Mesenteric fat pad (tissue), 1 donor: ENCODE measurements around the gene MOB3A. TPM values are rescaled to one million over a fixed set of nuclear protein-coding genes. Genes with fewer than 3 reads are reported as not detected.
A peak's percentile ranks its signal among the peaks of the same experiment; 100 is the strongest.

Experiments used
- DNase-seq: peaks from one replicate; pipeline ENCODE4 v3.0.0-alpha.2; 2020; ENCODE audit warnings: low spot score
- total RNA-seq: library from RNA; stranded (reverse); fragmentation: NEBNext Ultra II Directional; extraction: Animal tissue kit (Norgen Biotek cat#: 25700); gene quantifications from one replicate; pipeline ENCODE4 v1.2.1, GENCODE V29; 2021
- donor health status: DM: yes; HTN: yes; CAD: no.

Gene MOB3A
- total RNA-seq, 1 donor from 2014 or later = 79.4 TPM

DNA sequence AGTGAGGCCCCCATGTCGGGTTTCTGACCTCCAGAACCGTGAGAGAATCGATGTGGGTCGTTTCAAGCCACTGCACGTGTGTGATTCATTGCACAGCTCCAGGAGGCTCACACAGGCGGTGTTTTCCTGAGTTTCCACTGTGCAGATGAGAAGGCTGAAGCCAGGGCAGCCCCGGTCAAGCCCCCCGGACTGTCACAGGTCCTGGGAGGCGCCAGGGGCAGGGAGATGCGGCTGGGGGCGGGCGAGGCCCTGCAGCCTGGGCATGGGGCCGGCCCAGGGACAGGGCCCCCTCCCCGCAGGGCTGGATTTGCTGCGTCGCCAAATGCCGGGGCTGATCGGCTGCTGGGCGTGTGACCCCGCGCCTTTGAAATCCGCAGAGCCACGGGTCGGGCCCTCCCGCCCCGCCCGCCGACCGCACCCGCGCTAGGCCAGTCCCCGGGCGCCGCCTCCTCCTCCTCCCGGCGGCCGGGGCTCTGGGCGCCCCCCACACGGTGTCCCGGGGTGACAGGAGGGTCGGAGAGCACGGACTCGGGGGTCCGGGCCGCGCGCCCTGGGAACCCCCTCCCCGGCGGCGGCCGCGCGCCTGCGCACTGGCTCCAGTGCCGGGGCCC, 35.1 kb downstream of the MOB3A start:
- no peak for DNase-seq

DNA sequence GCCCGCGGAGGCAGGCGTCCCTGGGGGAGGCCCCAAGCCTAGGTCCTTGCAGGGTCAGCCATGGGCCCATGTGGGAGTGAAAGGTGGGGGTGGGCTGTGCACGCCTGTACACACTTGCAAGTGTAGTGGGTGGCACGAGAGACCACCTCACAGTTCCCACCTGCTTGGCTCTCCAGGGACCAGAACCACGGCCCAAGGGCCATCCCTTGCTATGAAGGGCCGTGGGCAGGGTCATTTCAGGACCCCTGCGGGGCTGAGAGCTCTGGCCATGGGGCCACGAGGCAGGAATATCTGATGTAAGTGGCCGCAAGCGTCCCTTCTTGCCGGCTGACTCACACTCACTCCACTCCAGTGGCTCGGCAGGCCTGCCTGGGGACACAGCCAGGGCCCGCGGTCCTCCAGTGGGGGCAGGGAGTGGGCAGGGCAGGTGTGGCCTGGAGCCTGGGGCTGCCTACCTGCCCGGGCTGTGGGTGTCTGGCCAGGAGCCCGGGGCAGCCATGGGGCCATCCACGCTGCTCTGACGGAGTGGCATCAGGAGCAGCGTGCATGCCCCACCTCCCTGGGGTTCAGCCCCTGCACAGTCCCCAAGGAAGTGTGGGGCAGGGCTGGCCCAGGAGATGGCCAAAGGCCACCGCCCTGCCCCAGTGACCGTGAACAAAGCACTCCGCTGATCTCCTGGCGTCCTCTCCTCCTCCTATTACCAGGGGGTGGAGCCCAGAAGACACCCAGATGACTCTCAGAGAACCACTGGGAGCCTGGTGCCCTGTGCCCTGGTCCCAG, 36.5 kb downstream of the MOB3A start:
- DNase-seq = no peak

DNA sequence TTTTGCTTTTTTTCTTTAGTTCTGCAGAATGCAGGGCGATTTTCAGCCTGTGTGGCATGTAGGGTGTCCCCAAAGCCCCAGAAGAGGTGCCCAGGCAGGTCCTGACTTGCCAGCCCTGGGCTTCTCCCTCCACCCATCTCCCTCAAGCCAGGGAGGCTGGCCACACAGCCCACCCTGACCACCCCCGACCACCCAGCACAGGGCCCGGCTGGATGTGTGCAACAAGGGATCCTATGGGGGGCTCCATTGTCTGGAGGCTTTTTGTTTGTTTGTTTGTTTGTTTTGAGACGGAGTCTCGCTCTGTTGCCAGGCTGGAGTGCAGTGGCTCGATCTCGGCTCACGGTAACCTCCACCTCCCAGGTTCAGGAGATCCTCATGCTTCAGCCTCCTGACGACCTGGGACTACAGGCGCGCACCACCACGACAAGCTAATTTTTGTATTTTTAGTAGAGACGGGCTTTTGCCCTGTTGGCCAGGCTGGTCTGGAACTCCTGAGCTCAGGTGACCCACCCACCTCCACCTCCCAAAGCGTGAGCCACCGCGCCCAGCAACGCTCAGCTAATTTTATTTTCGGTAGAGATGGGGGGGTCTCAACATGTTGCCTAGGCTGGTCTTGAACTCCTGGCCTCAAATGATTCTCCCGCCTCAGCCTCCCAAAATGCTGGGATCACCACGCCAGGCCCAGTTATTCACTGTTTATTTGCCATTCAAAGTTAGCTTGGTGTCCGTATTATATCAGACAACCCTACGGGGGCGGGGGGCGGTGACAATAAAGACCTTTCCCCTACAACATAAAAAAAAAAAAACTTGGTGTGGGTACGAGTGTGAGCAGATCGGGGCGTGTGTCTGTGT, 37.3 kb downstream of the MOB3A start:
- no peak for DNase-seq

DNA sequence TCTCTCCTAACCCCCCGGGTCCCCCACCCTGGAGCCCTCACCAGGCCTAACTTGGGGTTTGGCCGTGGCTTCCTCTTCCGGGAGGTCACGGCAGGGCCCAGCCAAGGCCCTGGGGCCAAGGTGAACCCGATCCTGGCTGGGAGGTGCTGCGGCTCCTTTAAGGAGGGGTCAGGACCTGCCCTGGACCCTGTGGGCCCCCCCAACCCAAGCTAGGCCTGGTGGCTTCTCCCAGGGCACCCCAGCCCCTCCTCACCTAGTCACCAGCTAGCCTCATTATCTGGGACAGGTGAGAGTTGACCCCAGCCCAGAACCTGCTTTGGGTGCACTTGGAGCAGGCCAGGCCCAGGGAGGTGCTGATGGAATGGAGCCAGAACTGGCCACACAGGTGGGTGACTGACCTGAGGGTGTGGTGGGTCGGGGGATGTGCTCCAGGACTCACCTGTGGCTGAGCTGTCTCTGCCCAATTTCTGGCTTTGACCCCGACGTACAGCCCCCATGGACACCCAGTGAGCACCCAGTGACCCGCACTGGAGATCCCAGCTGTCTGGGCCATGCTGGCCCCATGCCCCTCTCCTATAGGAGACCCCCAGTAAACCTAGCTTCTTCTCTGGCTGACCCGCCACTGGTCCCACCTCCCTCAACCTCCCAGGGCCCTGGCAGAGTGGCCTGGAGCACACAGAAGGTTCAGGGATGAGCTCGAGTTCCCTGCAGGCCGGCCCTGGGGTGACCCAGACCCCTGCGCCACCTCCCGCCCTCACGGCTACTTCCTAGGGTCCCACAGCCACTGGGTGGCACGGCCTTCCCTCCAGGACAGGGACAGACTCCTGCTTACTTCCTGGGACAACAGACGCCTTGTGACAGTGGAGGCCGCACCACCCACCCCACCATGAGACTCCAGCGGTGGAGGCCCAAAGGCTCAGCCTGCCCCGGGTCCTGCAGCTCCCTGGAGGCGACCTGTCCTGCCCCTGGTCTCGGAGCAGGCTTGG, 38.3 kb downstream of the MOB3A start:
- DNase-seq = no peak

DNA sequence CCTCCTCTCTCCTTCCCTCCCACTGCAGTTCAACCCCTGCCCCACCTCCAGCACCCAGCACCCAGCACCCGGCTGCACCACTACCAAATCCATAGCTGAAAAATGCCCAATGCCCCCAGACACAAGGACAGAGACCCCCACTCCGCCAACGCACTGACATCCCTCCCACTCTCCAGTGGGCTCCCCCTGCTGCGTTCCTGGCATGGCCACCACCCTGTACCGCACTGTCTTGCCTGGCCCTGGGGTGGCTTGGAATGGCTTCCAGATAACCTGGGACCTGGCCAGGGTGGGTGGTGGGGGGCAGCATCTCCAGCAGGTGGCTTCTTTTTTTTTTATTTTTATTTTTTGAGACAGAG, 39.3 kb downstream of the MOB3A start:
- DNase-seq = no peak

DNA sequence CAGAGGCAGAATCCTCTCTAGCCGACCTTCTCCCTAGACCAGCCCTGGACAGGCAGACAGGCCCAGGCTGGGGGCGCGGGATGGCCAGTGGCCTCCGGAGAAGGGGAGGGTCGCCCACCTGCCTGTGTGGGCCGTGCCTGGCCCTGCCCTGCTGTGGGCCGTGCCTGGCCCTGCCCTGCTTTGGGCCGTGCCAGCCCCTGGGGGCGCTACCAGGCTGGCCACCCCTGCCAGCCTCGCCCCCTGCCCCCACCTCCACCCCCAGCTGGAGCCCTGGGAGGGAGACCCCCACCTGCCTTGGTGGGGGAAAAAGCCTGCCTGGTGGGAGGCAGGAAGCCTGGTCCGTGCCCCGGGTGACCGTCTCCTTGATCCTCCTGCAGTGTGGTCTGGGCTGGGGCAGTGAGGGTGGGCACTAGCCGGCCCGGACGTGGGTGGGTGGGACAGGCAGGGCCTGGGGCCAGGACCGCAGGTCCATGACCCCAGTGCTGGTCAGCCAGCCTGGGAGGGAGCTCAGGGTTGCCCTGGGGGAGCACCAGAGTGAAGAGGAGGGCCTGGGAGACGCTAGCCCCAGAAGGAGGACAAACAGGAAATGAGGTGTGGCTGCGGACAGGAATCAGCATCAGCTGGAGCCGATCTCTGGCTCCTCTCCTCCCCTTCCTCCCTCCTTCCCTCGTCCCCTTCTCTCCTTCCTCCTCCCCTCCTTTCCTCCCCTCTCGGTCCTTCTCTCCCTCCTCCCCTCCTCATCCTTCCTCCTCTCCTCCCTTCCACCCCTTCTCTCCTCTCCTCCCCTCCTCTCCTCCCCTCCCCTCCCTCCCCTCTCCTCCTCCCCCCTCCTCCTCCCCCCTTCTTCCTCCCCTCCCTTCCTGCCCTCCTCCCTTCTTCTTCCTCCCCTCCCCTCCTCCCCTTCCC, 39.9 kb downstream of the MOB3A start:
- no peak for DNase-seq

DNA sequence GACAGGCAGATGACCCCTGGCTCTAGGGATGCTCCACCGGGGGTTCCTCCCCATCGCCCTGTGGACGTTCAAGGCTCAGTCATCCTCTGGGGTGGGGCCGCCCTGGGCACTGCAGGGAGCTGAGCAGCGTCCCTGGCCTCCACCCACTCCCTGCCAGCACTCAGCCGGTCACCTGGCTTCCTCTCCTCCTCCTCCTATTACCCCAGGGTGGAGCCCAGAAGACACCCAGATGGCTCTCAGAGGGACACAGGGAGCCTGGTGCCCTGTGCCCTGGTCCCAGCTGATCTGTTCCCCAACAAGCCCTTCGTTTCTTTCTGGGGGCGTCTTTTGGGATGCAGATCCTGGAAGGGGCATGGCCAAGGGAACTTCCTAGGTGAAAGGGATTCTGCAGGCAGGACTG, 41.4 kb downstream of the MOB3A start:
- no peak for DNase-seq

DNA sequence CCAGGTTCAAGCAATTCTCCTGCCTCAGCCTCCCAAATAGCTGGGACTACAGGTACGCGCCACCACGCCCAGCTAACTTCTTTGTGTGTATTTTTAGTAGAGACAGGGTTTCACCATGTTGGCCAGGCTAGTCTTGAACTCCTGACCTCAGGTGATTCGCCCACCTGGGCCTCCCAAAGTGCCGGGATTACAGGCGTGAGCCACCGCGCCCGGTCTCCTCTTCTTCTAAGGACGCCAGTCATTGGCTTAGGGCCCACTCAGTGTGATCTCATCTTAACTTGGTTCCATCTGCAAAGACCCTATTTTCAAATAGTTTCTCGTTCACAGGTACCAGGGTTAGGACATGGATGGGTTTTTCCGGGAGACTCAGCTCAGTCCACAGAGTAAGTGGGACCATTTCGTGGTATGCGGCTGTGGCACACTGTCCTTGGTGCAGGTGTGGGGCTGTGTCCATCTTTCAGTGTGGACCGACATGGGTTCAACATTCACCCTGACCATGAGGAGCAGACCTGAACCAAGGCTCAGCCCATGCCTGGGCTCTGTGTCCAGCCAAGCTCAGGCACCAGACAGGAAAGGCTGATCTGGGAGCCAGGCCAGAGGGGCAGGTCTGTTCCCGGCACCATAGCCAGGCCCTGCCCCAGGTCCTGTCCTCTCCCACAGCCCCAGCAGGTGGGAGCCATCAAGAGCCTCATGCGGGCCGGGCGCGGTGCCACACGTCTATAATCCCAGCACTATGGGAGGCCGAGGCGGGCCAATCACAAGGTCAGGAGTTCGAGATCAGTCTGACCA, 42.3 kb downstream of the MOB3A start:
- DNase-seq = no peak

DNA sequence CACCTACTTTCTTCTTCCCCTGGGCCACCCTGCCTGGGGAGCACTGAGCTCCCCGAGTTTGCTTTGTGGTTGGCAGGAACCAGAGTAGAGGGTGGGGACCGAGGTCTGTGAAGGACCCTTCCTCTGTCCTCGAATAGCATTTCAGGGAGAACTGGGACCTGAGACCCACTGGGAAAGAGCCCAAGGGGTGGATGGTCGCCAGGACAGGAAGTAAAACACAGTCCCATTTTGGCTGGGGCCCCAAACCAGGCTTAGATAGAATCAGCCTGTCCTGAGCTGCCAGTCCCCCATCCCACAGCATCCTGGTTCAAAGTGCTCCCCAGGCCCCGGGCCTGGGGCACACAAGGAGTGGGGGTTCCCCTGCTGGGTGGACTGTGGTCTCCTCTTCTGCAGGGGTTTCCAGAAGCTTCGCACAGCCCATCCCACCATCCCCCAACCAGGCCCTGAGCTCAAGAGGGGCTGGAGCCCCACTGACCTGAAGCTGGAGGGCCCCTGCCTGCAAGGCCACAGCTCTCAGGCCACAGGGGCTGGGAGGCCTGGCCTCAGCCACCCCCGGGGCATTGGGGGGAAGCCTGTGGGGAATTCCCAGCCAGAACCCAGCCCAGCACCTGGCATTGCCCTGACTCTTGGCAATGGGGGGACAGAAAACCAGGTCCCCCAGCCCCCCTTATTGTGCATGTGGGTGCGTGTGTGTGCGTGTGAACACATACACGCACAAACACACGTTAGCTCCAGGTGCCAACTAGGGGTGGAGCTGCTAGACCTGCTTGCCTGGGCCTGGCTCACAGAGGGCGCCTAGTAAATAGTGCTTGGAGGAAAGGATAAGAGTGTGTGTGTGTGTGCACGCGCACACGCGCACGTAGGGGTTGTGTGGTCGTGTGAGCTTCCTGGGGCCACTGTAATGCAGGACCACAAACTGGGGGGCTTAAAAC, 44.1 kb downstream of the MOB3A start:
- no peak for DNase-seq

DNA sequence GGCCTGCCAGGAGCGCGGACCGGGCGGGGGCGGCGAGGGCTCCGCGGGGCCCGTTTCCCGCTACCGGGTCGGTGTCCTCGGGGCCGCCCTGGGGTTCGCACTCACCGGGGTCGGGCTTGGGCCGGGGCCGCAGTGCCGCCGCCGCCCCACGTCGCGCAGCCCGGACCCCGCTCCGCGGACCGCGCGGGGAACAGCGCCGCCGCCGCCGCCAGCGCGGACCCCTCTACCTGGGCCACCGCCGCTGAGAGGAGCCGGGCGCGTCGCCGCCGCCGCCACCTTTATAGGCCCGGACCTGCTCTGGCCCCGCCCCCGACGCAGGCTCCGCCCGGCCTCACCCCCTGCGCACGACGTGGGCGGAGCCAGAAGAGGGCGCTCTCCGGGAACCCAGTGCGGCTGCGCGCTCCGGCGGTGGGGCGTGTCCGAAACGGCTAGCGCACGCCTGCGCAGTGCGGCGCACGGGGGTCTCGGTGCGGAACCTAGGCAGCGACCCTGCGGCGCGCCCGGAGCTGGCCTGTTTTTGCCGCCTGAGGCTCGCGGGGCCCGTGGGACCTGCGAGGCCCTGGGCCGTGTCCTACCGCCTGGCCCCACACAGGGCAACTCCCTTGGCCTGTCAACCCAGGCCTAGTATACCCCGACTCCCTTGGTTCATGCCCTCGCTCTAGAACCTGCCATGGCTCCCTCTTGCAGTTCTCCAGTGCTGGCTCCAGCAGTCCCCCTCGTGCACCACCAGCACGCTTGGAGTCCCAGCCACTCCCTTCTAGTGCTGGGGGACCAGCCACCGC, 44.9 kb downstream of the MOB3A start, which contains the start of gene MKNK2:
MKNK2 (minus strand) TSS at position 254 of the 782 bp plus-strand sequence. CDS start 393 bp downstream, outside the sequence.
- peak; percentile 99 for DNase-seq

DNA sequence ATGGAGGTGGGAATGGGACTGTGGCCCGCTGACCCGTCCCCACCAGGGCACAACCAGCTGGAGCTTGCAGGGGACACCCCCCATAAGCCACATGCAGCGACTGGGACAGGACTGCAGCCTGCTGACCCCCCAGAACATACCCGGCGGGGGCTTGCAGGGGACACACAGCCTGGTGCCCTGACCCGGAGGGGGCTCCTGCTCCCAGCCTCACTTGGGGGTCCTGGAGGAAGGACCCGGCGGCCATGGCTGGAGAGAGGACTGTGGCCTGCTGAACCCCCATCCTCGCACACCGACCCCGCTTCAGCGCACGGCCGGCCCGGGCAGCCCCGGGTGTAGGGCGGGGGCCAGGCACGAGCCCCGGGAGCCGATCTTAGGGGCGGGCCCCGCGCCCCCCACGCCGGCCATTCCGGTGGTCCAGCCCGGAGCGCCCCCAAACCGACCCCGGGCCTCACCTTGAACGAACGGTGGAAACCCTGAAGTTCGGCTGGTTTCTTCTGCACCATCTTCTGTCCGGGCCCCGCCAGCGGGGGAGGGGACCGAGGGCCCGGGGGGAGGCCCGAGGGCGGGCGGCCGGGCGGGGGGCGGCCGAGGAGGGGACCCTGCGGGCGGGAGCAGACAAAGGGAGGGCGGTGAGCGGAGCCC, 45.7 kb downstream of the MOB3A start:
- no peak for DNase-seq

DNA sequence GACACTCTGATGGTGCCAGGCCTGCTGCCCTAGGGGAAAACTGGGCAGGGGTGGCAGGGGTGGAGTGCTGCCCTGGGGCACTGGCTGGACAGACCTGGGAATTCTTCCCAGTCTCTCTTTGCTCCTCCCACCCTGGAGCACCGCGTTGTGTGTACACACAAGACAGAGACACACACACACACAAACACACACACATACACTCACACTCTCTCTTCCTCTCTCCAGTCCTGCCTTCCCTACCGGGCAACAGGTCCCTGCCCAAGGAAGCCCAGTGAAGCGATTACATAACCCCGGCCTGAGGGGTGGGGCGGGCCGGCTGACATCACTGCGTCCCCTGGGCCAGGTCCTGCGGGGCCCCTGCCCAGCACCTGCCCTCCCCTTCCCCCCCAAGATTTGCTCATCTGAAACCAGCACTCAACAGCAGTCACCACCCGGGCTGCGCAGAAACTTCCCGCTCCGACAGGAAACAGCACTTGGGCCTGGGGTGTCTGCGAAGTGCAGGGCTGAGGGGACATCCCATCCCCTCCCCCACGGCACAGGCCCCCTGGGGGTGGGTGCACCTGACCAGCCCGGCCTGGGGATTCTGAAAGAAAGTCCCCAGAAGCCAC, 46.3 kb downstream of the MOB3A start:
- peak; percentile 94 for DNase-seq

DNA sequence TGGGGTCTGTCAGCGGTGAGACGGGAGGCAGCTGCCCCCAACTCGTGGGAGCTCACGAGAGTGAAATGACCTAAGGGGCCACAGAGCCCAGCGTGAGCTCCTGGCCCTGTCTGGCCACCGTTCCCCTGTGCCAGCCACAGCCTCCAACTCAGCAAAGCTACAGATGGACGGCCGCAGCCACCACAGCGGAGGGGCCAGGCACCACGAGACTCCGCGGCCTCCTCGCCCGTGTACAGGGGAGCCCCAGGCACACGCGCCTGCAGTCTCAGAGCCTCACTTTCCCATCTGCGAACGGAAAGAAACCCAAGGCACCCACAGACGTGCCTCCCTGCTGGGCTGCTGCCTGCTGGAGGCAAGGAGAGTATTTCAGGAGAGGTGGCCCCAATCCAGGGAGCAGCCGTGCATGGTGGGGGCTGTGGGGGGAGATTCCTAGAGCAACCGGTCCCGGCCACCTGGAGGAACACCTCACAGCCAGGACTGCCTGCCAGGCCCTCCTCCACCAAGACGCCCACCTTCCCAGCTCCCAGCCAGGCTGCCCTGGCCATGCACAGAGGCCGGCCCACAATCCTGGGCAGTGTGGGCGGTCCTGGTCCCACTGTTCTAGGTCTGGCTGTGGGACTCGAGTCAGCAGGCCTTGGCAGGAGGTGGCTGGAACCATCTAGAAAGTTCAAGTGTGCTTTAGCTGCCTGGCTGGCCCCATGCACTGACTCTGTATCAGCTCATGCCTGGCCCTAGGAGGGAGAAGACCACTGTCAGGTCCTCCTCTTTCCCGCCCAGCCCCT, 47.0 kb downstream of the MOB3A start:
- no peak for DNase-seq

DNA sequence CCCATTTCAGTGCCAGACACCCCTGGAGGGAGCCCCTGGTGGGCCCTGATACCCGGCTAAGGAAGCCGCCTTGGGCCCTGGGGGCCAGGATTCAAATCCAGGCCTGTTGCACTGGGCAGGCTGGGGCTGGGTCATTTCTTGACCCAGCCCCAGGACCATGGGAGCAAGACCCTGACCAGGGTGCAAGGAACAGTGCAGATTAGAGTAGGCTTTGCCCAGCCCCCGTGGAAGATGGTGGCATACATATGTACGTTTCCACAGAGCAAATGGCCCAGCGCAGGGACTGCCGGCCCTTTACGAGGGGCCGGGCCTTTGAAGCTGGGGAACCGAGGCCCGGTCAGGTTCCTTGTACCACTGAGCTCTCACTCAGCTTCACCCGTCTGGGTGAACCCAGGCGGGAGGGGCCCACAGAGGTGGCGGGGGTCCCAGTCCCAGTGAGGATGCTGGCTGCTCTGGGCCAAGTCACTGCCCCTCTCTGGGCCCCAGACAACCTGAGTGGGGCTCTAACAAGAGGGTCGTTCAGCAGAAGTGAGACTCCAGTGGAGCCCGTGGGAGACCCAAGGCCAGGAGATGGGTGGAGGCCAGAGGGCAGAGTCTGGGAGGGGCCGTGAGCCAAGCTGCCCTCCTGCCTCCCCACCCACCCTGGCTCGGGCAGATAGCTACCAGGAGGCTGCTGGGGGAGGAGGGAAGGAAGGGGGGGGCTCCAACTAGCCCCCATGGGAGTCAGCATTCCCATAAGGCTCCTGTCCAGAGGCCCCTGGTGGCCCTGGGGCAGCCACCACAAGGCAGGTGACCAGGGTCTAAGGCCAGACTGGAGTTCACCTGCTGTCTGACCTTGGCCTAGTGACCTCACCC, 47.8 kb downstream of the MOB3A start:
- DNase-seq = no peak
